Esophagus squamous epithelium (tissue), 5 donors: Measurements from ENCODE around the gene POLDIP3. TPM values are rescaled to one million over a fixed set of nuclear protein-coding genes. Genes with fewer than 3 reads are reported as not detected.

Source experiments
- DNase-seq: peaks from one replicate; lab custom pipeline; 2025; lab: John Stamatoyannopoulos, UW
- H3K27ac ChIP-seq, 4 donors: fragments of 200-600 bp; sonication (generic); one replicate each; pipeline ENCODE4 v1.5.1; 2016 to 2019; ENCODE audit warnings: mild to moderate bottlenecking in 1 of 4
- H3K27me3 ChIP-seq, 4 donors: fragments of 200-600 bp; sonication (generic); 1 replicate in 3 of 4; 2 replicates in 1 of 4; pipeline versions ENCODE4 v1.5.1 to v1.6.0; 2017 to 2021; ENCODE audit warnings: antibody characterized with exemption in 1 of 4
- H3K36me3 ChIP-seq, 3 donors: fragments of 200-600 bp; sonication (generic); one replicate each; pipeline ENCODE4 v1.5.1; 2016 to 2019
- H3K4me1 ChIP-seq, 3 donors: fragments of 200-600 bp; sonication (generic); one replicate each; pipeline ENCODE4 v1.5.1; 2017 to 2019
- H3K4me3 ChIP-seq, 4 donors: fragments of 200-600 bp; sonication (generic); 1 replicate in 3 of 4; 2 replicates in 1 of 4; pipeline ENCODE4 v1.5.1; 2016 to 2019; ENCODE audit warnings: mild to moderate bottlenecking in 2 of 4, moderate library complexity in 1 of 4
- H3K9me3 ChIP-seq, 3 donors: fragments of 200-600 bp; sonication (generic); one replicate each; pipeline ENCODE4 v1.5.1; 2016 to 2019
- POLR2A ChIP-seq, 4 donors: fragments of 450-650 bp; IDR thresholded peaks; one replicate each; pipeline ENCODE4 v1.6.1; 2017; ENCODE audit warnings: antibody characterized with exemption in 4 of 4, mild to moderate bottlenecking in 4 of 4, moderate library complexity in 3 of 4
- WGBS, 2 donors: methylation state at CpG; one replicate each; pipeline ENCODE4 v1.1.5; 2018; 5-methylcytosine and 5-hydroxymethylcytosine counted together
- intact Hi-C: fragments of 100-400 bp; cut with DNase I; formaldehyde crosslinking; loops from one replicate; pipeline ENCODE4 v1.15.0; 2022
- total RNA-seq, 4 donors: library from RNA; depleted of rRNA; stranded (reverse); fragments of >200 nt; gene quantifications; one replicate each; pipeline ENCODE4 v1.1.0, GENCODE V29; 2016
- TF ChIP-seq, protein P1 (sequence below), 6 experiments: fragments of 450-650 bp in 4 of 6; fragments of 200-600 bp in 2 of 6; sonication (generic) in 2 of 6; IDR thresholded peaks; one replicate each; pipeline ENCODE4 v1.5.1; 2016 to 2019; ENCODE audit warnings: antibody characterized with exemption in 6 of 6, mild to moderate bottlenecking in 4 of 6, moderate library complexity in 4 of 6
- donor health status: DM: yes; HTN: yes; CAD: no.

The POLDIP3 gene
- total RNA-seq, 4 donors from 2014 or later, result 23.3 to 33.0 (median 28.0) TPM

DNA sequence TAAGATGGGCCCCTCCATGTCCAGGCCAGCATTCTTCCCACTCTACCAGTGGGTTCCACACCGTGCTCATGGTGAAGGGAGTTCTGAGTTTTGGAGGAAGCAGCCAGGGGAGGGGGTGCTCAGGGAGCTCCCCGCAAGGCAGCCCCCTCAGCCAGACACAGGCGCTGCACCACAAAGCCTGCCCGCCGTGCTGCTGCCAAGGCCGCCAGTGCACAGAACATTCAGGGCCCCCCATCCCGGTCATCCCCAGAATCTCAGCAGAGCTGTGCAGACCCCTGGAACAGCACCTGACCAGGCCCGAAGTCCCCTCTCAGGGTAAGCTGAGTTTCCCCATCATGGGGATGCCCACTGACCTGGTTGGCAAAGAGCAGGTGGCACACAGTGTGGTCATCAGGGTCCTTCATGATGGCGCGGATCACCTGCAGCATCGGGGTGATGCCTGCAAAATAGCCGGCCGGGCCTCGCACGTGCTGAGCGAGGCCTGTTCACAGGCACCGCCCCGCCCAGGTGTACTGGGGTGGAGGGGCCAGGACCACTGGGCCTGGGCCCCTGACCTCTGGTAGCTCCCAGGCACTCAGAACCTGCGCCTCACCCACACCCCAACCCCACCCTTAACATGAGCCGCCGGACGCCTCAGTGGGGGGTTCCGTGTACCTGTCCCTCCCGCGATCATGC lies 12.4 kb upstream of the POLDIP3 start:
- H3K4me3 ChIP-seq, result no peak overlapping the region
- WGBS, 2 donors, result 90 to 100% methylated on average over 2 to 3 of the region's 25 CpGs
- peaks cover 56 to 100% (median 71%) of the 10 kb centered on the region in 3 donors for H3K36me3 ChIP-seq
- intact Hi-C loops, result no loop called here
- TF ChIP-seq POLR2A (IDR thresholded peaks at IDR 0.05), result no peak
- TF ChIP-seq, protein P1, sequence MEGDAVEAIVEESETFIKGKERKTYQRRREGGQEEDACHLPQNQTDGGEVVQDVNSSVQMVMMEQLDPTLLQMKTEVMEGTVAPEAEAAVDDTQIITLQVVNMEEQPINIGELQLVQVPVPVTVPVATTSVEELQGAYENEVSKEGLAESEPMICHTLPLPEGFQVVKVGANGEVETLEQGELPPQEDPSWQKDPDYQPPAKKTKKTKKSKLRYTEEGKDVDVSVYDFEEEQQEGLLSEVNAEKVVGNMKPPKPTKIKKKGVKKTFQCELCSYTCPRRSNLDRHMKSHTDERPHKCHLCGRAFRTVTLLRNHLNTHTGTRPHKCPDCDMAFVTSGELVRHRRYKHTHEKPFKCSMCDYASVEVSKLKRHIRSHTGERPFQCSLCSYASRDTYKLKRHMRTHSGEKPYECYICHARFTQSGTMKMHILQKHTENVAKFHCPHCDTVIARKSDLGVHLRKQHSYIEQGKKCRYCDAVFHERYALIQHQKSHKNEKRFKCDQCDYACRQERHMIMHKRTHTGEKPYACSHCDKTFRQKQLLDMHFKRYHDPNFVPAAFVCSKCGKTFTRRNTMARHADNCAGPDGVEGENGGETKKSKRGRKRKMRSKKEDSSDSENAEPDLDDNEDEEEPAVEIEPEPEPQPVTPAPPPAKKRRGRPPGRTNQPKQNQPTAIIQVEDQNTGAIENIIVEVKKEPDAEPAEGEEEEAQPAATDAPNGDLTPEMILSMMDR (IDR thresholded peaks at IDR 0.05), result no peak
- H3K27me3 ChIP-seq, result no peaks in the 10 kb centered on the region
- no peak overlapping the region for H3K27ac ChIP-seq
- H3K4me1 ChIP-seq, result peaks cover 7 to 37% (median 13%) of the 10 kb centered on the region in 3 donors
- no peak for DNase-seq
- H3K9me3 ChIP-seq, result no peaks in the 10 kb centered on the region

DNA sequence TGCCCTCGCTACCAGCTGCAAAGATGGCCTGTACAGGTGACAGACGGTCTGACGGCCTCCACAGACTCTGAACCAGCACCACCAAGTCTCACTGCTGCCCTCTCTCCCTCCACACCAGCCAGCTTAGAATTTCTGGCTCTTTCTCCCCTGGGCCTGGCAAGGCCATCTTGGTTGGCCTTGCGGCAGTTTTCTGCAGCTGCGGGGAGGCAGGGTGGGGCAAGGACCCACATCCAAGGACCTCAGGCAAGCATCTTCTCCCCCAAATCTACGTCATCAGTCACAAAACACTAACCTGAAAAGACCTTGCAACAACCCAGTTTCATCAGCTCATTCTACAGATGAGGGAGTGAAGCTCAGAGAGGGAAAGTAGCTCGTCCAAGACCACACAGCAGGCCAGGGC lies 11.7 kb upstream of the POLDIP3 start:
- H3K4me3 ChIP-seq, result no peak overlapping the region
- H3K9me3 ChIP-seq, result no peaks in the 10 kb centered on the region
- intact Hi-C loops, result no loop called here
- H3K27me3 ChIP-seq, result no peaks in the 10 kb centered on the region
- no peak for TF ChIP-seq POLR2A (IDR thresholded peaks at IDR 0.05)
- TF ChIP-seq, protein P1 (IDR thresholded peaks at IDR 0.05), result no peak
- H3K36me3 ChIP-seq, result peaks cover 55 to 93% (median 69%) of the 10 kb centered on the region in 3 donors
- no peak overlapping the region for H3K27ac ChIP-seq
- 86 to 97% methylated on average over 5 to 6 of the region's 7 CpGs for WGBS, 2 donors
- peaks cover 13 to 37% (median 17%) of the 10 kb centered on the region in 3 donors for H3K4me1 ChIP-seq
- no peak for DNase-seq

DNA sequence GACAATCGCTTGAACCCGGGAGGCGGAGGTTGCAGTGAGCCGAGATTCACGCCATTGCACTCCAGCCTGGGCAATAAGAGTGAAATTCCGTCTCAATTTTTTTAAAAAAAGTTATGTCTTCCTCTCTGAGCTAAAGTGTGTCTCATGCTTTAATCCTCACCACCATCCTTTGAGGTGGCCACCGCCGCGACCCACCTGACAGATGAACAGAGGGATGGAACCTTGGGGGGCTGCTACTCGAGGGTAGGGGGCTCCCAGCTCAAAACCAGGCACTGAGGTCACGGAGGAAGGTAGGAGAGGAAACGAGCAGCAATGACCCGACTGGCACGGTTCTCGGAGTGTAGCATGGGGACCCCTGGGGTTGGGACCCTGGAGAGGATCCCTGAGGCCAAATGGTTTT lies 10.7 kb upstream of the POLDIP3 start:
- WGBS, 2 donors, result 78 to 89% methylated on average over 8 to 10 of the region's 15 CpGs
- no peak for TF ChIP-seq POLR2A (IDR thresholded peaks at IDR 0.05)
- TF ChIP-seq, protein P1 (IDR thresholded peaks at IDR 0.05), result no peak
- peaks cover 22 to 43% (median 23%) of the 10 kb centered on the region in 3 donors for H3K4me1 ChIP-seq
- H3K27ac ChIP-seq, result no peak overlapping the region
- intact Hi-C loops, result no loop called here
- no peak for DNase-seq
- no peaks in the 10 kb centered on the region for H3K27me3 ChIP-seq
- H3K9me3 ChIP-seq, result no peaks in the 10 kb centered on the region
- no peak overlapping the region for H3K4me3 ChIP-seq
- H3K36me3 ChIP-seq, result peaks cover 45 to 83% (median 59%) of the 10 kb centered on the region in 3 donors

DNA sequence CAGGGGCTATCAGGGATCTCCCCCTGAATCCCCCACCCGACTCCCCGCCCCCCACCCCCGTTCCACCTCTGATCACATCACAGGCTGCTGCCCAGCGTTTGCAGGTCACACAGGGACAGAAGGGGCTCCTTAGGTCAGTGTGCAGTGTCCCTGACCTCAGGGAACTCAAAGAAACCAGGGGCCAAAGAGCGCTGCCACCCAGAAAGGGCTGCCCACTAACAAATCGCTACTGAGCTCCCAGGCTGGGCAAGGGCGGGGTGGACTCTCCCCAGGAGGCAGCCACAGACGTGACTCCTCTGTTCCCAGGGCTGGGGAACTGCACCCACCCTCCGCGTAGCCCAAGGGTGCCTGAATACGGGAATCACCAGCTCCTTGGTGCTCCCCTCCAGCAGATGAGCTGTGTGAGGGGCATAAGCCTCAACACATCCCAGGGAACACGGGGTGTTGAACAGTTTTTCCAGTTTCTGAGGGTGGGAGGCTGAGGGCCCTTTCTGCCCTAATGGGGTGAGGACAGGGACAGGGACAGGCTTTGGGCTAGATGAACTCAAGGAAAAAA lies 9.9 kb upstream of the POLDIP3 start:
- DNase-seq, result no peak
- Histone ChIP-seq H3K4me3 (no peak overlapping the region), H3K36me3 (peaks cover 39 to 81% (median 52%) of the 10 kb centered on the region in 3 donors), H3K9me3 (no peaks in the 10 kb centered on the region), H3K27ac (peak overlapping the region in 3 of 4 donors; percentile 23 to 57 (median 34)), H3K4me1 (peaks cover 22 to 50% (median 27%) of the 10 kb centered on the region in 3 donors), H3K27me3 (no peaks in the 10 kb centered on the region)
- intact Hi-C loops, result no loop called here
- TF ChIP-seq POLR2A (IDR thresholded peaks at IDR 0.05), result no peak
- TF ChIP-seq, protein P1 (IDR thresholded peaks at IDR 0.05), result no peak
- 82% methylated on average over 2 of the region's 12 CpGs; no CpG with 5 or more reads in 1 of the 2 donors for WGBS, 2 donors
